Measurements from ENCODE around the gene SLC35G2. TPM values are rescaled to one million over a fixed set of nuclear protein-coding genes. Genes with fewer than 3 reads are reported as not detected.

Gene SLC35G2
- total RNA-seq, 2 experiments from 2014 or later = 0.19 to 0.28 TPM

DNA sequence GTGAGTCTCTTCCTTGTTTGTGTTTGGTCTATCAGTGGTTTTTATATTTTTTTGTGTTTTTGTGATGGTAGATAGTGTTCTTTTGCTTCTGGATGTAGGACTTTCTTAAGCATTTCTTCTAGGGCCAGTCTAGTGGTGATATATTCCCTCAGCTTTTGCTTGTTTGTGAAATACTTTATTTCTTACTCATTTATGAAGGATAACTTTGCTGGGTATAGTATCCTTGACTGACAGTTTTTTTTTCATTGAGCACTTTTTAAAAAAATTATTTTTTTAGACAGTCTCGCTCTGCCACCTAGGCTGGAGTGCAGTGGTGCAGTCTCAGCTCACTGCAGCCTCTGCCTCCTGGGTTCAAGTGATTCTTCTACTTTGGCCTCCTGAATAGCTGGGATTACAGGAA is 85.0 kb downstream of the SLC35G2 start:
- DNase-seq (no peak), ATAC-seq (ENCODE audit: low read depth) (no peak)
- Mint-ChIP-seq H3K36me3 (peaks cover 62% of the 10 kb centered on the region), H3K9me3 (peaks cover 20% of the 10 kb centered on the region), H3K4me1 (peaks cover 34% of the 10 kb centered on the region), H3K4me3 (no peak overlapping the region), H3K27ac (no peak overlapping the region), H3K27me3 (no peaks in the 10 kb centered on the region)
- POLR2A ChIA-PET = no interaction called here

DNA sequence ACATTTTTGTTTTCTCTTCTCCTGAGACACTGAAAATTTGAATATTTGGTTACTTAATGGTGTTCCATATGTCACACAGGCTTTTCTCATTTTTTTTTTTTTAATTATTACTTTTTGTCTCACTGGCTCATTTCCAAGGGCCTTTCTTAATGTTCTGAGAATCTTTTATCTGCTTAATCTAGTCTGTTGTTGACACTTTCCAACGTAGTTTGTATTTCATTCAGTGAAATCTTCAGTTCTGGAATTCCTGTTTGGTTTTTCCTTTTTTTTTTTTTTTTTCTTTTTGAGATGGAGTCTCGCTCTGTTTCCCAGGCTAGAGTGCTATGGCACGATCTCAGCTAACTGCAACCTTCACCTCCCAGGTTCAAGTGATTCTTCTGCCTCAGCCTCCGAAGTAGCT is 85.8 kb downstream of the SLC35G2 start:
- Mint-ChIP-seq H3K4me1 (peaks cover 34% of the 10 kb centered on the region), H3K27ac (no peak overlapping the region), H3K36me3 (peaks cover 57% of the 10 kb centered on the region), H3K27me3 (no peaks in the 10 kb centered on the region), H3K4me3 (no peak overlapping the region), H3K9me3 (peaks cover 20% of the 10 kb centered on the region)
- POLR2A ChIA-PET = no interaction called here
- no peak for DNase-seq
- no peak for ATAC-seq (ENCODE audit: low read depth)

Other genes with a start within 250 kb of the SLC35G2 start
- 10 to 100 TPM; 39.4 to 43.7 TPM for gene STAG1, start 66.7 kb upstream of the SLC35G2 start, total RNA-seq
- gene NCK1, start 43.1 kb downstream of the SLC35G2 start, total RNA-seq = 10 to 100 TPM; 37.2 to 42.2 TPM
- gene IL20RB, start 138.9 kb downstream of the SLC35G2 start, total RNA-seq = 1 to 10 TPM; 1.3 to 1.9 TPM